ENCODE data around the gene NFU1. TPM values are rescaled to one million over a fixed set of nuclear protein-coding genes. Genes with fewer than 3 reads are reported as not detected.

Gene NFU1
- total RNA-seq (10 to 100 TPM; 43.2 to 91.4 (median 74.2) TPM), polyA plus RNA-seq (10 to 100 TPM; 51.5 to 61.3 (median 56.4) TPM)

GRCh38 chr2:69436938-69437750 lies at the start of gene NFU1:
TSS of gene NFU1 (minus strand) at chr2:69437435. CDS start at chr2:69437422, 13 bp downstream.
- 0% methylated on average over 60 of the region's 60 CpGs for WGBS, 2 donors

GRCh38 chr2:69483696-69484095 lies 46.5 kb upstream of the NFU1 start:
- intact Hi-C loops (cut with DNase I): no loop called here
- Histone ChIP-seq H3K27ac (no peak overlapping the region), H3K4me1 (no peaks in the 10 kb centered on the region), H3K27me3 (no peaks in the 10 kb centered on the region), H3K36me3 (peaks cover 0 to 27% (median 0%) of the 10 kb centered on the region in 4 donors), H3K4me3 (no peak overlapping the region), H3K9me3 (no peaks in the 10 kb centered on the region)
- DNase-seq: no peak
- 15 to 64% methylated on average over 3 of the region's 3 CpGs for WGBS, 2 donors
- TF ChIP-seq EP300 (IDR thresholded peaks at IDR 0.05) (no peak), POLR2AphosphoS5 (IDR thresholded peaks at IDR 0.05) (no peak), CTCF (IDR thresholded peaks at IDR 0.05) (no peak), POLR2A (IDR thresholded peaks at IDR 0.05) (no peak)

More at GRCh38 chr2:69436938-69437750, at the start of gene NFU1:
- TF ChIP-seq EP300 (IDR thresholded peaks at IDR 0.05) (peak in 1 of 4 donors; percentile 45), POLR2A (IDR thresholded peaks at IDR 0.05) (peak; percentile 54 to 71), CTCF (IDR thresholded peaks at IDR 0.05) (peak; percentile 61 to 70 (median 65)), POLR2AphosphoS5 (IDR thresholded peaks at IDR 0.05) (peak; percentile 76 to 93 (median 84))
- Histone ChIP-seq H3K27me3 (no peaks in the 10 kb centered on the region), H3K9me3 (no peaks in the 10 kb centered on the region), H3K36me3 (no peaks in the 10 kb centered on the region), H3K27ac (peak within 1 kb of the TSS; percentile 94 to 96 (median 94)), H3K4me3 (peak within 1 kb of the TSS; percentile 77 to 92 (median 84)), H3K4me1 (peaks cover 0 to 31% (median 22%) of the 10 kb centered on the region in 4 donors)
- intact Hi-C loops (cut with DNase I): loop anchor here (1.0 to 5.0 kb wide), 5 partner anchors 51 to 855 kb away; partner anchors contain the start of genes AAK1, ANTXR1 and SNRPG
- DNase-seq: peak; percentile 98

- 15 to 53% methylated on average over 4 of the region's 4 CpGs for WGBS, 2 donors
- TF ChIP-seq POLR2A (IDR thresholded peaks at IDR 0.05) (no peak), CTCF (IDR thresholded peaks at IDR 0.05) (no peak), POLR2AphosphoS5 (IDR thresholded peaks at IDR 0.05) (no peak), EP300 (IDR thresholded peaks at IDR 0.05) (no peak)
- peaks cover 0 to 30% (median 0%) of the 10 kb centered on the region in 4 donors for H3K36me3 ChIP-seq
- H3K4me3 ChIP-seq: no peak overlapping the region
- no peaks in the 10 kb centered on the region for H3K9me3 ChIP-seq
- no peak overlapping the region for H3K27ac ChIP-seq
- H3K27me3 ChIP-seq: no peaks in the 10 kb centered on the region
- intact Hi-C loops (cut with DNase I): no loop called here
- no peaks in the 10 kb centered on the region for H3K4me1 ChIP-seq
- DNase-seq: no peak
These were observed 45.8 kb upstream of the NFU1 start for GRCh38 chr2:69483024-69483423.

- Histone ChIP-seq H3K27me3 (no peaks in the 10 kb centered on the region), H3K36me3 (peaks cover 0 to 29% (median 0%) of the 10 kb centered on the region in 4 donors), H3K9me3 (no peaks in the 10 kb centered on the region), H3K4me1 (no peaks in the 10 kb centered on the region), H3K4me3 (no peak overlapping the region), H3K27ac (no peak overlapping the region)
- intact Hi-C loops (cut with DNase I): no loop called here
- TF ChIP-seq CTCF (IDR thresholded peaks at IDR 0.05) (no peak), POLR2A (IDR thresholded peaks at IDR 0.05) (no peak), POLR2AphosphoS5 (IDR thresholded peaks at IDR 0.05) (no peak), EP300 (IDR thresholded peaks at IDR 0.05) (no peak)
- WGBS, 2 donors: 52 to 70% methylated on average over 3 of the region's 3 CpGs
- no peak for DNase-seq
These were observed 45.2 kb upstream of the NFU1 start for GRCh38 chr2:69482471-69482870.
